Glomerular visceral epithelial cell (primary cell): ENCODE measurements around the gene HEXB.
A peak's percentile ranks its signal among the peaks of the same experiment; 100 is the strongest.
"Not testable (repeated sequence)": the region's sequence is repeated elsewhere in the genome, so short reads cannot be mapped to it uniquely, and the experiment has no call there.

Experiments used
- DNase-seq: peaks from one replicate; pipeline ENCODE4 v3.0.0-alpha.2; 2016; ENCODE audit errors: extremely low spot score

Gene HEXB

GRCh38 chr5:74659172-74659571 lies 25.9 kb upstream of the HEXB start:
- DNase-seq, result no peak

- DNase-seq, result no peak
These were observed 24.9 kb upstream of the HEXB start for GRCh38 chr5:74660140-74660539.

GRCh38 chr5:74660873-74661272 lies 24.2 kb upstream of the HEXB start:
- DNase-seq, result no peak

GRCh38 chr5:74664551-74664950 lies 20.5 kb upstream of the HEXB start:
- DNase-seq, result no peak

GRCh38 chr5:74665273-74665672 lies 19.8 kb upstream of the HEXB start:
- DNase-seq, result no peak

- no peak for DNase-seq
These were observed 19.2 kb upstream of the HEXB start for GRCh38 chr5:74665816-74666215.

GRCh38 chr5:74667396-74667795 lies 17.6 kb upstream of the HEXB start:
- DNase-seq, result peak; percentile 47

- DNase-seq, result no peak
These were observed 15.2 kb upstream of the HEXB start for GRCh38 chr5:74669821-74670220.

- no peak for DNase-seq
These were observed 14.5 kb upstream of the HEXB start for GRCh38 chr5:74670396-74671038.

- DNase-seq, result no peak
These were observed 12.7 kb upstream of the HEXB start for GRCh38 chr5:74672215-74672877.

GRCh38 chr5:74673011-74673790 lies 11.8 kb upstream of the HEXB start:
- DNase-seq, result peak; percentile 42

- not testable (repeated sequence) for DNase-seq
These were observed 8.6 kb upstream of the HEXB start for GRCh38 chr5:74676466-74676865.

GRCh38 chr5:74678123-74678522 lies 6.9 kb upstream of the HEXB start:
- DNase-seq, result not testable (repeated sequence)

- not testable (repeated sequence) for DNase-seq
These were observed 5.7 kb upstream of the HEXB start for GRCh38 chr5:74679300-74679699.

GRCh38 chr5:74679966-74680365 lies 5.1 kb upstream of the HEXB start:
- peak; percentile 46 for DNase-seq

GRCh38 chr5:74685979-74686631 lies 1.1 kb downstream of the HEXB start:
- peak; percentile 17 for DNase-seq

GRCh38 chr5:74686962-74687751 lies 2.1 kb downstream of the HEXB start:
- DNase-seq, result no peak

GRCh38 chr5:74693191-74693590 lies 8.2 kb downstream of the HEXB start:
- no peak for DNase-seq

GRCh38 chr5:74717596-74717995 lies 32.6 kb downstream of the HEXB start:
- no peak for DNase-seq

GRCh38 chr5:74722271-74722670 lies 37.2 kb downstream of the HEXB start:
- no peak for DNase-seq

GRCh38 chr5:74725331-74725730 lies 40.3 kb downstream of the HEXB start:
- DNase-seq, result no peak

GRCh38 chr5:74736759-74737158 lies 51.7 kb downstream of the HEXB start:
- no peak for DNase-seq
